Kasumi-1 (cell line): Measurements from ENCODE around the gene DPP4.

Experiments
- DNase-seq, 2 experiments: peaks; one replicate each; lab custom pipeline; 2025; lab: John Stamatoyannopoulos, UW

Gene DPP4

DNA sequence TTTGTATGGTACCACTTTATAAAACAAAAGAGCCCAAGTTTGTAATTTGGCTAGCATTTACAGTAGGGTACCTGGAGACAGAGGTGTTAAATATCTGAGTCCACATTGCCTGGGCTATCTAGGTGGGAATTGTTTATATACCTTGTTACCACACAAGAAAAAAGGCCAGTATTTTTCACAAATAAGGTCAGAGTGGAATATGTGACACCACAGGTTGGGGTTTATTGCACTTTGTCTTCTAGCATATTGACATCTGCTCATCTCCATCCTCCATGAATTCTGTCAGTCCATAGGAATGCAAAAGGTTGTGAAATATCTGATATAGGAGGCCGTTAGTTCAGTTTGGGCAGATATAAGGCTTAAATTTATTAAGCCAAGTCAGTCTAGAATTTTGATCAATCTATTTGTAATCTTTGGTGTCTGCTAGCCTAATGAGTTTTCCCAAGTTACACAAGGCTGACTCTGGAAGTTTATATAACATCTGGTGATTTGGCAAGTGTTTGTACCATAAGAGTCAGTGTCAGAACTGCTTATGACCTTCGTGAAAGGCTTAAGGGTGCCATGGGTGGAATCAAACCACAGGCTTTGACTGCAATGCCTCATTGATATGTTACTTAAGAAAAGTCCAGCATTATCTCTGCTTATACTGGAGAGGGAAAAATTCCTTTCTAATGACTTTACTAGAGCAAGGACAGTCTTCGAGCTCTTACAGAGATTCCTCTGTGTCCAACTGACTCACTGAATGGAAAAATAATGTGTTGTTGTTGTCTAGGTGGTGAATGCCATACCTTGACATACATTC lies 11.3 kb upstream of the DPP4 start:
- no peak for DNase-seq

DNA sequence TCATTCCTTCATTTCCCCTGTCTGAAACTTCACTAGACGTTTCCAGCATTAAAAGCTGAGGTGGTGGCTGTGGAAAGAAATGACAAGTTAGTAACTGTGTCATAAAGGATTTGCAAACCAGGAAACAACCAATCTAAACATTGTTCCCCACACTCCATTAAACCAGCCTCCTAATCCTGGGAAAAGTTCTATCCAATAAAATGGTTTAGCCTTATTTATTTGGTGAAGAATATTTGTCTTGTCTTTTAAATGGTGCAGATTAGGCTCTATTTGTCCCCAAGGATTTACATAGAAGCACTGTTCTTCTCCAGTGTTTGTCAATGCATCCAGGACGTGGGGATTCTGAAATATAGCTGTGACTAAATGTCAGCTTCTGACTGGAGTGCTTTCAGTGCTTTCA lies 10.5 kb upstream of the DPP4 start:
- DNase-seq: no peak

DNA sequence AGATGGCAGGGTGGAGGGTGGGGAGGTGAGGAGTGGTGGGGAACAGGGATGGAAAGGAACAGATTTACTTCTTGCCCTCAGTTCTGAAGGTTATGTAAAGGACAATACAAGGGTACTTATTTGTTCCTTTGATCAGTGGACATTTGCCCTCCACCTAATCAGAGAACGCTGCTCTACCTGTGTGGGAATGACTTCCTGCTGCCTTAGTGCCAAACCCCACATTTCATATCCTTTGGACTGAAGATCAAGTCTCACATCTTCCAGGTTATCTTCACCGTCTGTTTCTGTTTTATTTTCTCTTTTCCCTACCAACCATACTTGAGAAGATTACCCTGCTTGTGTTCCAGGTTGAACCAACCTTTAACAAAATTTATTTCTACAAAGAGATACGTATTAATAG lies 8.7 kb upstream of the DPP4 start:
- DNase-seq: no peak

DNA sequence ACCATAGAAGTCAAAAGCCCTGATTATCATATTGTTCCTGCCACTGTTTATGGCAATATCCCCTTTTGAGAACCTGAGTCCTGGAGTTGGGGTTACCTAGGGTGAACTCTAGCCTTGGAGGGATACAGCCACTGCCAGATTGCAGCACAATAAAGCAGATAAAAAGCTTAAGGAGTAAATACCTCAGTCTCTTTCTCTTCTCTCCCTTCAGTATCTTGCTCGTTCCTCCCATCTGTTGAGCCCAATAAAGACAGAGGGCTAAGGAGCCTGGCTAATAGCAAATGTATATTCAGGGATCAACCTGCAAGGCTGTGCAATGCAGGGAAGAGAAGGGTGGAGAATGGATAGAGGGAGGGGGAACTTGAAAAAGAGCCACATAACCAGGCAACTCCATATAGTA lies 8.0 kb upstream of the DPP4 start:
- no peak for DNase-seq

DNA sequence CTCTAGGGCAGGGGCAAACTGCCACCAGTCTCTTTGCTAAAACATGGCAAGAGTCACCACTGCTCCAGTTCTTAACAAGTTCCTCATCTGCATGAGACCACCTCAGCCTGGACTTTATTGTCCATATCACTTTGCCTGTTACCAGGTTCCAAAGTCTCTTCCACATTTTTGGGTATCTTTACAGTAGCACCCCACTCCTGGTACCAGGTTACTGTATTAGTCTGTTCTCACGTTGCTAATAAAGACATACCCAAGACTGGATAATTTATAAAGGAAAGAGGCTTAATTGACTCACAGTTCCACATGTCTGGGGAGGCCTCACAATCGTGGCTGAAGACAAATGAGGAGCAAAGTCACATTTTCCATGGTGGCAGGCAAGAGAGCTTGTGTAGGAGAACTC lies 5.5 kb upstream of the DPP4 start:
- no peak for DNase-seq

DNA sequence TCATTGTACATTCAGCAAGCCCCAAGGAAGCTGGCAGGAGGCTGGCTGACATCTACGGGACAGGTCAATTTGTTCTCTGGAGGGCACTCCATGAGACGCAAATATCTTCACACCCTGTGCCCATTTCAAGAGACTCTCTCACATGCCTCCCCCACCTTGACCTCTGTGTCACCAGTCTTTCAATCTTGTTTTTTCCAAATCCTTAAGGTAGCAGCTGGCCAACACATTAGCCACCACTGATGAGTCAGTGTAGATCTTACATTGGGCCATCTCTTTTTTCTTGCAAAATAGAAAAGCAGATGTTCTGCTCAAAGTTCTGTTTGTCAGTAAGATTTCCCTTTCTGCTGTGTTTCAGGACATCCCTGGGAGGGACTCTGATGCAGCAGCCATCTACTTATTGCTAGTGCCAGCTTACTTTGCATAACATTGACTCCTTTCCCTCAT lies 1.7 kb upstream of the DPP4 start:
- DNase-seq: no peak

DNA sequence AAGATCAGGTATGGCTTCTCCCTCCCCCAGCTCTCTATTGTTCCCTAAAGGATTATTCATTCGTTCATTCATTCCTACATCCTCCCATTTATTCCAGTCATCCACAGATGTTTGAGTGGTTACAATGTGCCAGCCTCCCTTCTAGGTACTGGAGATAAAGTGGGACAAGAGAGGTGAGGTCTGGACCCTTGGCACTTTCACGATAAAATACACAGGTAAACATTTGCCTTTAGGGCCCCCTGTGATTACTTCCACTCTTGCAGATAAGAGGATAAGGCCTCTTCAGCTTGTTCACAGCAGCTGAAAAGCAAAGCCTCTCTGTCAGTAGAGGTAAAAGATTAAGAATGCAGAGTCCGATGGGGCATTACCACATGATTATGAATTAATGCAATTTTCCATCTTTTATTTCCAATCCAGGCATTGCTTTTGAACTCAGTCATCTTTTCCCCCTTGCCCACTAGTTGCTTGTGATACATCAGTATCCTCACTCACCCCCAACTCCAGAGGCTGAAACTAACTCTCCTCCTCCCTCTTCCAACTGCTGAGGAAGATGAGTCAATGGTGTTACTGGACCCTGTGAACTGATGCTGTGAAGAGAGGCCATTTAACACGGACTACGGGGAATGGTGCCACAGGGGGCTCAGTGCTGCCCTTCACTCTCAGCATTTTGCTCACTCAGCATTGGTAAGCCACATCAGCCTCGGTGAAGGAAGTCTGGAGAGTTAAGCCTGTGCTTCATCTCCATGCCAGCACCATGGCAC lies 1.1 kb upstream of the DPP4 start:
- no peak for DNase-seq

DNA sequence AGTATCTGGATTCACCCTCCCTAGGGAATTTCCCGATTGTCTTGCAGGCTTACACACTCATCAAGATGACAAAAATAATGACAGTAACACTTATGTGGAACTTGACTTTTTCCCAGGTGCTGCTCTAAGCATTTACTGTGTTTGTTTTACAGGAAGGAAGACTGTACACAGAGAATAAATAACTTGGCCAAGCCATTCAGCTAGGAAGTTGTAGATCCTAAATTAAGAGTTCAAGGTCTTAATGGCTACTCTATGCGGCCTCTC lies 549 bp upstream of the DPP4 start:
- DNase-seq: no peak

DNA sequence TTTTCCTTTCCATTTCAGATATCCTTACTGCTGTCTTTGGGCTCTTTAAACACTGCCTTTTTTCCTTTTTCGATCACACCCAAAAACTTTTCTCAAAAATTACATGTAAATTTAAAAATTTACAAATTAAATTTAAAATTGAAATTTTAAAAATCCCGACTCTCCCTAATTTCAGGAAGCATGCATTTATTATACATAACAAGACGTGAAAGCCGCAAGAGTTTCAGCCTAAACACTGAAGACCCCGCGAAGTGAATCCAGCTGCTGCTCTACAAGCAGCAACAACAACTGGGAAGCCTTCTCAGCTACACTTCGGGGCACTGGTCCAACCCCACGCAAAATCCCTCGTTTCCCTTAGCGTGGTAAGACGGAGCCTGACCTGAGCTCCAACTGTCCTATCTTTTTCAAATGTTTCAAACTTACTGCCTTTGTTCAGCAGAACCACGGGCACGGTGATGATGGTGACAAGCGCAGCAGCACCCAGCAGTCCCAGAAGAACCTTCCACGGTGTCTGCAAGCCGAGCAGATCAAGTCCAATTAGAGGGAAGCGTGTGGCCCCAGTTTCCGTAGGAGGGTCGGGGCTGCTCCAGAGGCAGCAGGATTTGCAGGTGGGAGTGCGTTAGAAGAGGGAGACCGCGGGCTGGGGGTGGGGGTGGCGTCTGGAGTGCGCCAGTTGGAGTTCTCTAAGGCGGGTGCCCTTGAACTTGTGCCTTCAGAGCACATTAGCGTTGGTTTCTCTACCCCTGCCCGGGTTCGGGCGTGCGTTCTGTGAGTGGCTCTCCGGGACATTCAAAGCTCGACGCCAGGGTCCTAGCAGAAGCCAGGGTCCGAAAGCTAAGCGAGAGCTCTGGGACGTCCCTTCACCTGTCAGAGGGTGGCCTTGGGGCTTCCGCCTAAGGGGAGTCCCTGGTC lies 783 bp downstream of the DPP4 start:
- DNase-seq: no peak

DNA sequence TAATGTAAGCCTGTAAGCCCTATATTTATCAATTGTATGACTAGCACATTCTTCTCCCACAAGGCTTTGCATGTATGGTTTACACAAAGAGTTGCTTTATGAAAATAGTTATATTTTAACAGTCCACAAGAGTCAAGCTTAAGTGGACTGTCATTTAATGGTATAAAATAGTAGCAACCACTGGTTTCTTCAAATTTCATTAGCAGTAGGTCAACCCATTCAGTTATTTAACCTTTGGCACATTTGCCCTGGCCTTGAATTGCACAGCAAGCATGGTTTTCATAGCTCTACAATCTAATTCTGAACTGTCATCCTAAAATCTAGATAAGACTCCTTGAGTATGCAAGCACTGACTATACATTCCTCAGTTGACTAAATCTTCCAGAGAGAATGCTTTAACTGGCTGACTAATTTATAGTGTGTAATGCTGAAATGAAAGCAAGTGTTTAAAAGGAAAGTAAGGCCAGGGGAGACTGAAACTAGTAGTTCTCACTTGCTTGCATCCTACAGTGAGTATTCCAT lies 1.8 kb downstream of the DPP4 start:
- DNase-seq: no peak

DNA sequence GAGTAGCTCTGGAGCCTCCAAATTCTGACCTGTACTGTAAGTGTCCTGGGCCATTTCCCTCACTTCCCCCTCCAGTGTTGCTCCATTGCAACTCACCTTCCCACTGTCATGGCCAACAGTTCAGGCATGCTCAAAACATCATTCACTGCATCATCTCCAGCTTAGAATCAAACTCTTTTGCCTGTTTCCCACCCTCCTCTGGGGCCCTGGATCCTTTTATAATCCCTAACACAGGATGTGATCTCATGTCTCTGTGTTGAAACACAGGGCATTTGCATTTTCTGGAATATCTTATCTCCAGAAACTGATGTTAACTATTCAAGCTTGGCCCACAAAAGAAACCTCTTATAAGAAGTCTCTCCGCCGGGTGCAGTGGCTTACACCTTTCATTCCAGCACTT lies 3.0 kb downstream of the DPP4 start:
- no peak for DNase-seq

DNA sequence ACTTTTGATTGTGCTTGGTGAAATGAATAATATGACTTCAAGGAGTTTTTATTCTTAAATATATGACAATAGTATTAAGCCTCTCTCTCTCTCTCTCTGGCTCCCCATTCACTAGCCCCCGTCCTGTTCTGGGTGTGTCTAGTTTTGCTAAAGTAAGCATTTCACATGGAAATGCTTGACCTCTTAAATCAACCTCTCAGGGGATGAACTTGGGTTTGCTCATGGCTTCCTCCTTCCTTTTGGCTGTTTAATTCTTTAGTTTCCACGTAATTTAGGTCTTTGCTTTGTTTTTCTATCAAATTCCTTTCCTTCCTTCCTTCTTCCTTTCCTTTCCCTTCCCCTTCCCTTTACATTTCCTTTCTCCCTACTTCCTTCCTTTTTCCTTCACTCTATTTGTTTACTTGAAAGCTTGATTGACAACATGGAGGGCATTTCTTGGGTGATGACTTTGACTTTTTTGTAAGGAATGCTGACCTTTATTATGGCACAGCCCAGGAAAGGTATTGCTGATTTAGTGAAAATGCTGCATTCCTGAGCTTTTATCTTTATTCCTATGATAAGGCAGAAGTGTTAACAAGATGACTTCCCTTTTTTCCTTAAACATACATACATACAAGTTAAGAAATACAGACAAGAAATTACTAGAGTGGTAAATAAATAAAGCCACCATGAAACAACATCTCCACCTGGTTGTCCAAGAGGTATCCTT lies 3.6 kb downstream of the DPP4 start:
- no peak for DNase-seq

DNA sequence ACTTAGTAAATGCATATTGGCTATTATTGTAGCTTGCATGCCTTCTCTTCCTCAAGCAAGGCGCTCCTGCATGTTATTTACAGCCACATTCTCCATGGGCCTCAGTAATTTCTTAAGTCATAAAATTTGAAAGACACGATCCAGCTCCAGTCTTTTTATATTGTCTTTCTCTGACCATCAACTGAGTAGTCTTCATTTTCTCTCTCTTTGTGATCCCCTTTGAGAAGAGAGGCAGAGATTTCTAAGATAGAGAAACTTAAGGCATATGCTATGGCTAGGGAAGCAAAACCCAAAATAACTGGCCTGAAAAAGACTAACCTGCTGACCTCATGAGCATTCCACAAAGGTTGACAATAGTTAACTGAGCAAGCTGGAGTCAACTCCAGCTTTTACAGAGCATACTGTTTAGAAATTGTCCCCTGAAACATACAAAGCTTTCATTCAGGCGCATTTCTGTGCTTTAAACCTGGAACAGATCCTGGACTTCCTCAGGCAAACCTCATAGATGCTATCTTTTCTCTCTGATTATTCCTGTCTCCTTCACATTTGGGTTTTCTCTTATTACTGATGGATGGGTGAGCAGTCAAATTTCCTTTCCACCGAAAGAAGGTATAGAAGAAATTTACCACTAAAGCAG lies 4.6 kb downstream of the DPP4 start:
- DNase-seq: no peak

DNA sequence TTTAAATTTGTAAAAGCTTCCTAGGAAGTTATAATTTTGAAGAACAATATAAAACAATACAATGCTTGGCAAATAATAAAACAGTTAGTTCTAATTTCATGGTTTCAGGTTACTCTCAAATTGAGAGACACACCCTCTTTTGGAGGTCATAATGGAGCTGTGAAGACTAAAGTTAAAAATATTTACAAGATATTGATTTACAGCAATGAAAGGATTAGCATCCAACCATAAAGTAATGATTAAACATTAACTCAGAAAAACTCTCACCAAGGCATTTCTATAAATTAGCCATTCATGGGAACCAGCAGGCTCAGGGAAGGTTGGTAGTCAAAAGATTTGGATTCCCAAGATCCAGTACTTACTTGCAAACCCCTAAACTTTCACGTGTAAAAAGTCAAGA lies 6.4 kb downstream of the DPP4 start:
- DNase-seq: no peak

DNA sequence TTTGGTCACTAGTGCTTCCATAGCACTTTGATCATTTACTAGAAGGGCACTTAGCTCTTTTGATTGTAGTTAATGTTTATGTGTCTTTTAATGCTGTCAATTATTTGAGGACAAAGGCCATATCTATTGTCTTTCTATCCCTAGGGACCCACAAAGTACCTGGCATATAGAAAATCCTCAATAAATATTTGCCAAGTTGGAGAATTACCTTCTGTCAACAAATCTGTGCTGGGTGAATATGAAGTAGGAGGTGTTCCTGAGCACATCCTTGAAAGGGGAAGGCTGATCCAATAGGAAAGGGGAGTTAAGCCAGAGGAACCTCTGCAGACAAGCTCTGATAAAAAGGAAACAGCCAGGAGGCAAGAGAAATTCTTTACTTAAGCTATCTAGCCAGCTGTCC lies 8.2 kb downstream of the DPP4 start:
- no peak for DNase-seq

DNA sequence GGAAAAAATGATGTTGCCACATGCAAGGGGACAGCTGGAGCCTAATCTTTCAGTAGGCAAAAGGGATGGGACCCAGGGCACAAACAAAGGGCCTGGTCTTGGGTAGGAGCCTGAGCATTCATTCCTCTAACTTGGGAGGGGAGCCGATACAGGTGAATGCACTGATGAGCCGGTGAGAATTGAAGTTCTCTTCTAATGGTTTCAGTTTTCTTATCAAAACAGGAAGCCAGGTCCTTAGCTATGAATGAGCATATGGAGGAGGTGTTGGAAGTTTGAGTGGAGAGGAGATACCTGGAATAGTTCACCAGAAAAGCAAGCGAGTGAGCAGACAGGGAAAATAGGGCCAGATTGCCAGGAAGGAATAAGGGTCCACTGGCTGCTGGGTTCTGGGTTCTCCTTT lies 10.1 kb downstream of the DPP4 start:
- no peak for DNase-seq

DNA sequence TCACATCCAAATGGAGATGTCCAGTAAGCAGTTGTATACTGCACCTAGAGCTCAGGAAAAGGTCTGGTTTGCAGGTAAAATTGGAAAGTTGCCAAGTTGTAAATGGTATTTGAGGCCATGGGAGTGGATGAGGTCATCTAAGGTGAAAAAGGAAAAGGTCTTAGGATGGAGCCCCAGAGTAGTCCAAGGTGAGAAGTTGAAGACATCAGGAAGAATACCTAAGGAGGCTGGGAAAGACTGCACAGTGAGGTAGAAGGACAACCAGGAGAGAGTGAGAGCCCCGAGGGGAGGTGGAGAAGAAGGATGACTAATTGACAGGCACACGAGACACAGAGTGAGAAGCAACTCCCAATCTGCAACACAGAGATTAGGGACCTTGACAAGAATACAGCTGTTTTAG lies 10.7 kb downstream of the DPP4 start:
- no peak for DNase-seq

DNA sequence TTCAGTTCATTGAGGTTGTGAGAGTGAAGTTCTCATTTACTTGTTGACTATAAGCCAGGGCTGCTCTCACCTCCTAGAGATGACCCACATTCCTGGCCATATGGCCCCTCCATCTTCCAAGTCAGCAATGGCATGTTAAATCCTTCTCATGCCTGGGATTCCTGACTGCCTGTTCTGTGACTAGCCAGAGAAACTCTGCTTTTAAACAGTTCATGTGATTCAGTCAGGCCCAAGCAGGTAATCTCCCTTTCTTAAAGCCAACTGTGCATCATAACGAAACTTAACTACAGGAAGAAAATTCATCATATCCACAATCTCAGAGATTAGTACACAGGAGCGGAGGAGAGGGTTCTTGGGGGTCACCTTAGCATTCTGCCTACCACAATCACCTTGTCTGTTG lies 11.5 kb downstream of the DPP4 start:
- DNase-seq: no peak

DNA sequence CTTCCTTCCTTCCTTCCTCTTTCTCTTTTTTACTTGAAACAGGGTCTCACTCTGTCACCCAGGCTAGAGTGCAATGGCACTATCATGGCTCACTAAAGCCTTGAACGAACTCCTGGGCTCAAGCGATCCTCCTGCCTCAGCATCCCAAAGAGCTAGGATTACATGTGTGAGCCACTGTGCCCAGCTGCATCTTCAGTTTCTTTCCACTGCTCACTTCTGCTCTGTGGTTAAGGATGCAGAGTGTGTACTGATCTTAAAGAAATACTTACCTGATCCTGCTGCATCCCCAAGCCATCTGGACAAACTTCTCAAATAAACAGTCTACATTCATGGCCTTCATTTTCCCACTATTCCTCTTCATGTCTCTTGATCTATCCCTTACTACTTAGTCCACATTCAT lies 13.0 kb downstream of the DPP4 start:
- DNase-seq: no peak

DNA sequence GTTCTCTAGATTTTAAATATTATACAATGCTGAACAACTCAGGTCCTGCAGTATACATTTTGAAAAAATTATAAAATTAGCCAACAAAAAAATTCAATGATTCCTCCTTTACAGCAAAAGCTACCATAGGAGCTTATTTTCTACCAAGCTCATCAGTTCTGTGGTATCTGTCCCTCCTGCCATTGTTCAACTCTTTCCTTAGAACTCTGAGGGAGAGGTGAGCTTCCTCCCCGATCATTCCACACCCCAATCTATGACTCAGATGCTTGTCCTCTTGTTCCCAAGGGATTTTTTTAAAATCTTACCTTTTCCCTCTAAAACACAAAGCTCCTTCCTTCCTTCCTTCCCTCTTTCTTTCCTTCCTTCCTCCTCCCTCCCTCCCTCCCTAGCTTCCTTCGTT lies 13.5 kb downstream of the DPP4 start:
- DNase-seq: no peak

DNA sequence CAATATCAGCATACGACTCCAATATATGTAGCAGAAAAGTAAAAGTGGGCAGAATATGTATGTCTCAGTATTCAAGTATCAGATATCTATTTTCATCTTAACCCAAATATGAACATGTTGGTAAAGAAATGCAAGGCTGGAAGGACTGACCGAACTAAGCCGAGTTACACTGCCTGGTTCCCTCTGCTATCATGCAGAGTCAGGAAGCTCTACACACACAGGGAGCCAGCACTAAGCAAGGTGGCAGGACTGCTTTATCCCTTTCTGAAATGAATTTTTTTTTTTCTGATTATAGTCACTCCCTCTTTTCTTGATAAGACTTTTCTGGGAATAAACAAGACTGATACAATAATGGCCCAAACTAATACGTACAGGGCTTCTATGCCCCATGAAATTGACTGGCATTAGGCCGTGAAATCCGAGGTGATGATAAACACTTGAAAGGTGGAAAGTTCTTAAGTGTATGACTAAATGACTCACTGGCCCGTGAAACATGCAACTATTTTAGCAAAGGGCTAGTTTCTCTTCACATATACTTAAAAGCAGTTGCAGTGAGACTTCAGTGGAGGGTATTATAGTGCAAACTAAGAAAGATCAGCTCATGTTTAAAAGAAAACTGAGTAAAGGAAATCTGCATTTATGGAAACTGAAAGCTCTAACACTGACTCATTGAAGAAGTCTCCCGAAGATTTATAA lies 14.9 kb downstream of the DPP4 start:
- no peak for DNase-seq
